ENCODE data around the gene STXBP5L. TPM values are rescaled to one million over a fixed set of nuclear protein-coding genes. Genes with fewer than 3 reads are reported as not detected.

The STXBP5L gene
- total and polyA plus RNA-seq, 2 of the 4 experiments (the other 2 are of a cell fraction), result not detected

DNA sequence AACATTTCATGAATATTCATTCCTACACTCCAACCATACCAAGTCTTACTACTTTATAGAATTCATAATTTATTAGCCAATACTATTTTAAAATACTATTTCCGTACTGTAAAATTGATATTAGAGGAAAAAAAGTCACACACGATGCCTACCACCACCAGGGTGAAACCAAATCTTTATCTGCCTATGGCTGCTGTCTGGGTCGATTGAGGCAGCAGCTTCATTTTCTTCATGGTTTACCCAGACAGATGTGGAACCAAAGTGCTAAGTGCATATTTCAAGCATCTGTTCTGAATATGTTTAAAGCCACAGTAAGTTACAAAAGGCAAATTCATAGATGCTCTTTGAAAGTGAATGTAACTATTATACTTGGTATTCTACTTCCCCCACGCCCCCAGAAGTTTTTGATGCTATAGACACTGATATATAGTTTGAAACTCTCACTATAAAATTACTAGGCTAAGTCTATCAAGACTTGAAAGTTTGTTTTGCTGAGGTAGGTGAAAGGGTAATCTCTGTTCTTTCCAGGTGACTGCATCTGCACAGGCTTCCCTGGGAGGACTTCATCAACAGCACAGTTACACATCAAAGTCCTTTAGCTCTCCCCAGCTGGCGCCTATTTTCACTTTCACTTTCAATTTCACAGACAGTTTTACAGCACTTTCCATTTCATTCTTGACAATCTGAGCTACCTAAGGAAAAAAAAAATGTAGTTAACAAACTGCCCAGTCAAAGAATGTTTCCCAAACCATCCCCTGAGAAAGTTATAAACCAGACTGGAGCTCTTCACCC, 523.9 kb downstream of the STXBP5L start (continued):
- TF ChIP-seq MAZ (IDR thresholded peaks at IDR 0.05; ENCODE audit: borderline replicate concordance, low read depth, low read length), result no peak
- no peak for TF ChIP-seq MXI1 (IDR thresholded peaks at IDR 0.05; ENCODE audit: borderline replicate concordance, low read depth, low read length)

DNA sequence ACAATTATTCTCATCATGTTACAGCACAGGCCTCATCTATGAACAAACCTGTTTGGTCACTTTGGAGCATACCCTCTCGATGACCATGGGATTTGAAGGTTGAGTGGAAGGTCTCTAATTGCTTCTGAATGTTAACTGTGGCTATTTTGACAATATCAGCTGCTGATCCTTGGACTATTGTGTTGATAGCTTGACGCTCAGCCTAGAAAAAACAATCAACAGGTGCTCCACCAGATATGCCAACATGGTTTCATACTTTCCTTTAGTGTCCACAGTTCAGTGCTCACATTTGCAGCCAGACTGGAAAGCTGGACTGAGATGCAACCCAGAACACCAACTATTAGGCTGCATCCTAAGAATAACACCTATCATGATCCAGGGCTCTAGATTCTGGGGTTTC, 528.1 kb downstream of the STXBP5L start:
- CTCF ChIA-PET, result interaction anchor here (0.6 kb wide), 1 partner anchor 596 kb away, joined by 3 read pairs; no protein-coding TSS in a partner anchor
- no peak overlapping the region for H3K4me3 ChIP-seq (ENCODE audit: insufficient read depth, low read depth, low read length)
- intact Hi-C loops (cut with micrococcal nuclease), result no loop called here
- TF ChIP-seq, protein P1, sequence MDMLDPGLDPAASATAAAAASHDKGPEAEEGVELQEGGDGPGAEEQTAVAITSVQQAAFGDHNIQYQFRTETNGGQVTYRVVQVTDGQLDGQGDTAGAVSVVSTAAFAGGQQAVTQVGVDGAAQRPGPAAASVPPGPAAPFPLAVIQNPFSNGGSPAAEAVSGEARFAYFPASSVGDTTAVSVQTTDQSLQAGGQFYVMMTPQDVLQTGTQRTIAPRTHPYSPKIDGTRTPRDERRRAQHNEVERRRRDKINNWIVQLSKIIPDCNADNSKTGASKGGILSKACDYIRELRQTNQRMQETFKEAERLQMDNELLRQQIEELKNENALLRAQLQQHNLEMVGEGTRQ (IDR thresholded peaks at IDR 0.05; ENCODE audit: low read depth, low read length), result no peak
- TF ChIP-seq BHLHE40 (IDR thresholded peaks at IDR 0.05; ENCODE audit: low read depth, low read length) (no peak), CEBPB (IDR thresholded peaks at IDR 0.05; ENCODE audit: low read depth, low read length) (no peak), MAFK (IDR thresholded peaks at IDR 0.05; ENCODE audit: low read depth, low read length) (no peak), RAD21 (IDR thresholded peaks at IDR 0.05; ENCODE audit: low read length) (no peak), RCOR1 (IDR thresholded peaks at IDR 0.05; ENCODE audit: insufficient replicate concordance, low read length) (no peak), POLR2A (IDR thresholded peaks at IDR 0.05; ENCODE audit: low read depth, low read length) (no peak), SMC3 (IDR thresholded peaks at IDR 0.05; ENCODE audit: low read depth, low read length) (no peak), MAZ (IDR thresholded peaks at IDR 0.05; ENCODE audit: borderline replicate concordance, low read depth, low read length) (no peak), NFE2L2 (IDR thresholded peaks at IDR 0.05; ENCODE audit: low read depth, low read length) (no peak)
- TF ChIP-seq, protein P2, sequence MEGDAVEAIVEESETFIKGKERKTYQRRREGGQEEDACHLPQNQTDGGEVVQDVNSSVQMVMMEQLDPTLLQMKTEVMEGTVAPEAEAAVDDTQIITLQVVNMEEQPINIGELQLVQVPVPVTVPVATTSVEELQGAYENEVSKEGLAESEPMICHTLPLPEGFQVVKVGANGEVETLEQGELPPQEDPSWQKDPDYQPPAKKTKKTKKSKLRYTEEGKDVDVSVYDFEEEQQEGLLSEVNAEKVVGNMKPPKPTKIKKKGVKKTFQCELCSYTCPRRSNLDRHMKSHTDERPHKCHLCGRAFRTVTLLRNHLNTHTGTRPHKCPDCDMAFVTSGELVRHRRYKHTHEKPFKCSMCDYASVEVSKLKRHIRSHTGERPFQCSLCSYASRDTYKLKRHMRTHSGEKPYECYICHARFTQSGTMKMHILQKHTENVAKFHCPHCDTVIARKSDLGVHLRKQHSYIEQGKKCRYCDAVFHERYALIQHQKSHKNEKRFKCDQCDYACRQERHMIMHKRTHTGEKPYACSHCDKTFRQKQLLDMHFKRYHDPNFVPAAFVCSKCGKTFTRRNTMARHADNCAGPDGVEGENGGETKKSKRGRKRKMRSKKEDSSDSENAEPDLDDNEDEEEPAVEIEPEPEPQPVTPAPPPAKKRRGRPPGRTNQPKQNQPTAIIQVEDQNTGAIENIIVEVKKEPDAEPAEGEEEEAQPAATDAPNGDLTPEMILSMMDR (conservative IDR thresholded peaks at IDR 0.05; ENCODE audit: low read depth, low read length), result no peak
- TF ChIP-seq, protein P3, sequence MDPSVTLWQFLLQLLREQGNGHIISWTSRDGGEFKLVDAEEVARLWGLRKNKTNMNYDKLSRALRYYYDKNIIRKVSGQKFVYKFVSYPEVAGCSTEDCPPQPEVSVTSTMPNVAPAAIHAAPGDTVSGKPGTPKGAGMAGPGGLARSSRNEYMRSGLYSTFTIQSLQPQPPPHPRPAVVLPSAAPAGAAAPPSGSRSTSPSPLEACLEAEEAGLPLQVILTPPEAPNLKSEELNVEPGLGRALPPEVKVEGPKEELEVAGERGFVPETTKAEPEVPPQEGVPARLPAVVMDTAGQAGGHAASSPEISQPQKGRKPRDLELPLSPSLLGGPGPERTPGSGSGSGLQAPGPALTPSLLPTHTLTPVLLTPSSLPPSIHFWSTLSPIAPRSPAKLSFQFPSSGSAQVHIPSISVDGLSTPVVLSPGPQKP (IDR thresholded peaks at IDR 0.05; ENCODE audit: borderline replicate concordance, low read depth, low read length), result no peak

More for the DNA sequence above, 528.1 kb downstream of the STXBP5L start:
- dilution Hi-C loops (cut with HindIII; ENCODE audit: low sequenced_read_pairs, unreplicated experiment) (no loop called here), in situ Hi-C loops (cut with MboI; ENCODE audit: low sequenced_read_pairs) (no loop called here)
- Histone ChIP-seq H3K23ac (ENCODE audit: low read depth, low read length) (no peak overlapping the region), H3K4me1 (ENCODE audit: control insufficient read depth, insufficient read depth, low read length) (no peaks in the 10 kb centered on the region; the same call in 1 of the 2 replicates), H3K9ac (ENCODE audit: low read depth, low read length) (no peak overlapping the region), H3K36me3 (ENCODE audit: control insufficient read depth, insufficient read depth, low read length) (no peaks in the 10 kb centered on the region), H2AFZ (replicated peaks; ENCODE audit: low read length, poor library complexity) (no peak overlapping the region), H3K14ac (replicated peaks; ENCODE audit: low read depth, low read length) (no peak overlapping the region), H3K18ac (ENCODE audit: low read depth, low read length) (no peak overlapping the region), H2AK9ac (replicated peaks; ENCODE audit: low read depth, low read length, poor library complexity) (no peak overlapping the region), H2BK20ac (ENCODE audit: low read depth, low read length) (no peak overlapping the region), H2BK5ac (ENCODE audit: low read depth, low read length, poor library complexity, severe bottlenecking) (no peak overlapping the region), H4K8ac (ENCODE audit: low read depth in 2 of 2, low read length in 2 of 2) (no peak overlapping the region), H3K56ac (ENCODE audit: extremely low read depth, insufficient read depth, low read length) (no peak overlapping the region), H4K5ac (ENCODE audit: low read depth, low read length) (no peak overlapping the region), H3K9me1 (ENCODE audit: insufficient read depth, low read length) (0 out of 2 replicates have a peak, but pooled peaks cover 4% of the 10 kb centered on the region), H3K9me3 (ENCODE audit: control insufficient read depth, insufficient read depth, low read length) (no peaks in the 10 kb centered on the region), H4K91ac (ENCODE audit: insufficient read depth, low read depth, low read length) (no peak overlapping the region), H3K27me3 (ENCODE audit: control insufficient read depth, insufficient read depth, low read length) (no peaks in the 10 kb centered on the region), H2BK120ac (ENCODE audit: low read depth, low read length) (no peak overlapping the region), H4K20me1 (ENCODE audit: insufficient read depth, low read length) (no peaks in the 10 kb centered on the region), H2BK15ac (ENCODE audit: low read depth, low read length) (no peak overlapping the region), H3K27ac (ENCODE audit: insufficient read depth, low read length) (no peak overlapping the region), H3K4me2 (ENCODE audit: low read depth, low read length) (no peak overlapping the region), H3K79me1 (ENCODE audit: low read depth in 1 of 2, low read length in 2 of 2) (no peaks in the 10 kb centered on the region), H2AK5ac (ENCODE audit: low read depth, low read length) (no peak overlapping the region), H3K4ac (ENCODE audit: low read depth, low read length) (no peak overlapping the region)
- POLR2A ChIA-PET (ENCODE audit: unreplicated experiment), result no interaction called here
- BruUV-seq (replicated peaks), result no TSS peak
- WGBS, 2 experiments (ENCODE audit: extremely low coverage in 2 of 2, insufficient read length in 1 of 2), result no CpG with 5 or more reads among the region's 2 CpGs
- DNase-seq (no peak), ATAC-seq (ENCODE audit: low read depth) (no peak)
